Gastroesophageal sphincter (tissue), 4 donors: ENCODE results near the gene HSD17B11. TPM values are rescaled to one million over a fixed set of nuclear protein-coding genes. Genes with fewer than 3 reads are reported as not detected.

Experiments used
- ATAC-seq: fragments of 150-250 bp; one replicate; pipeline ENCODE4 v1.9.1; 2016; ENCODE audit warnings: mild to moderate bottlenecking, moderate library complexity
- H3K27ac ChIP-seq, 4 donors: fragments of 200-600 bp; sonication (generic) in 3 of 4; 1 replicate in 3 of 4; 2 replicates in 1 of 4; pipeline ENCODE4 v1.5.1; 2016 to 2019
- H3K27me3 ChIP-seq: fragments of 200-600 bp; sonication (generic); one replicate; pipeline ENCODE4 v1.5.1; 2019
- H3K36me3 ChIP-seq, 2 donors: fragments of 200-600 bp; sonication (generic); one replicate each; pipeline ENCODE4 v1.5.1; 2019; ENCODE audit warnings: control low read depth in 1 of 2
- H3K4me1 ChIP-seq, 3 donors: fragments of 200-600 bp; sonication (generic); 1 replicate in 2 of 3; 2 replicates in 1 of 3; pipeline ENCODE4 v1.5.1; 2016 to 2019; ENCODE audit warnings: control low read depth in 2 of 3
- H3K4me3 ChIP-seq, 2 donors: fragments of 200-600 bp; sonication (generic); one replicate each; pipeline ENCODE4 v1.5.1; 2019; ENCODE audit warnings: mild to moderate bottlenecking in 1 of 2, moderate library complexity in 1 of 2
- H3K9me3 ChIP-seq, 3 donors: fragments of 200-600 bp; sonication (generic); one replicate each; pipeline ENCODE4 v1.5.1; 2017 to 2019; ENCODE audit warnings: control low read depth in 2 of 3
- CTCF ChIP-seq, 4 experiments: fragments of 200-600 bp in 2 of 4; fragments of 450-650 bp in 2 of 4; sonication (generic) in 1 of 4; IDR thresholded peaks; one replicate each; pipeline ENCODE4 v1.5.1; 2017 to 2019; ENCODE audit warnings: antibody characterized with exemption in 4 of 4, mild to moderate bottlenecking in 2 of 4, moderate library complexity in 2 of 4
- EP300 ChIP-seq: sonication (generic); formaldehyde crosslinking; IDR thresholded peaks from one replicate; pipeline ENCODE4 v1.6.1; 2017; ENCODE audit warnings: antibody characterized with exemption, mild to moderate bottlenecking
- POLR2A ChIP-seq, 2 donors: fragments of 450-650 bp; IDR thresholded peaks; one replicate each; pipeline ENCODE4 v1.6.1; 2017; ENCODE audit warnings: antibody characterized with exemption in 2 of 2, mild to moderate bottlenecking in 2 of 2, moderate library complexity in 1 of 2
- POLR2AphosphoS5 ChIP-seq: sonication (generic); formaldehyde crosslinking; IDR thresholded peaks from one replicate; pipeline ENCODE4 v1.6.1; 2017; ENCODE audit warnings: antibody characterized with exemption
- WGBS, 2 donors: methylation state at CpG; one replicate each; pipeline ENCODE4 v1.1.5; 2018; ENCODE audit warnings: low coverage in 1 of 2; 5-methylcytosine and 5-hydroxymethylcytosine counted together
- total RNA-seq, 4 donors: library from RNA; depleted of rRNA; stranded (reverse); fragments of >200 nt; gene quantifications; one replicate each; pipeline ENCODE4 v1.1.0, GENCODE V29; 2016

The HSD17B11 gene
- total RNA-seq, 4 donors from 2014 or later, result 32.7 to 98.0 (median 65.4) TPM

- 92 to 100% methylated on average over 2 to 3 of the region's 3 CpGs for WGBS, 2 donors
- no peaks in the 10 kb centered on the region for H3K27me3 ChIP-seq
Observed at GRCh38 chr4:87311684-87312083, 79.3 kb downstream of the HSD17B11 start.

GRCh38 chr4:87310691-87311335, 80.2 kb downstream of the HSD17B11 start:
- H3K27me3 ChIP-seq, result no peaks in the 10 kb centered on the region
- WGBS, 2 donors, result 85% methylated on average over 4 of the region's 4 CpGs; no CpG with 5 or more reads in 1 of the 2 donors
- no peaks in the 10 kb centered on the region for H3K4me1 ChIP-seq
- no peak overlapping the region for H3K27ac ChIP-seq
- no peaks in the 10 kb centered on the region for H3K36me3 ChIP-seq
- no peak overlapping the region for H3K4me3 ChIP-seq
- no peaks in the 10 kb centered on the region for H3K9me3 ChIP-seq
- ATAC-seq, result no peak
- no peak for TF ChIP-seq EP300
- TF ChIP-seq CTCF (IDR thresholded peaks at IDR 0.05), result no peak
- no peak for TF ChIP-seq POLR2AphosphoS5
- TF ChIP-seq POLR2A (IDR thresholded peaks at IDR 0.05), result no peak

More at GRCh38 chr4:87311684-87312083, 79.3 kb downstream of the HSD17B11 start:
- H3K4me1 ChIP-seq, result no peaks in the 10 kb centered on the region
- no peak overlapping the region for H3K27ac ChIP-seq
- TF ChIP-seq EP300 (no peak), POLR2A (IDR thresholded peaks at IDR 0.05) (no peak), CTCF (IDR thresholded peaks at IDR 0.05) (no peak), POLR2AphosphoS5 (no peak)
- ATAC-seq, result no peak
- H3K36me3 ChIP-seq, result peaks cover 0 to 6% of the 10 kb centered on the region in 2 donors
- no peaks in the 10 kb centered on the region for H3K9me3 ChIP-seq
- H3K4me3 ChIP-seq, result no peak overlapping the region

GRCh38 chr4:87309625-87310024, 81.4 kb downstream of the HSD17B11 start:
- no peak for ATAC-seq
- no peaks in the 10 kb centered on the region for H3K9me3 ChIP-seq
- 80% methylated on average over 2 of the region's 2 CpGs; no CpG with 5 or more reads in 1 of the 2 donors for WGBS, 2 donors
- H3K4me3 ChIP-seq, result no peak overlapping the region
- no peaks in the 10 kb centered on the region for H3K27me3 ChIP-seq
- H3K27ac ChIP-seq, result no peak overlapping the region
- no peaks in the 10 kb centered on the region for H3K4me1 ChIP-seq
- no peak for TF ChIP-seq POLR2A (IDR thresholded peaks at IDR 0.05)
- no peak for TF ChIP-seq POLR2AphosphoS5
- TF ChIP-seq EP300, result no peak
- no peak for TF ChIP-seq CTCF (IDR thresholded peaks at IDR 0.05)
- H3K36me3 ChIP-seq, result no peaks in the 10 kb centered on the region

- WGBS, 2 donors, result 94 to 100% methylated on average over 1 of the region's 1 CpG
- Histone ChIP-seq H3K36me3 (no peaks in the 10 kb centered on the region), H3K9me3 (no peaks in the 10 kb centered on the region), H3K27ac (no peak overlapping the region), H3K4me1 (no peaks in the 10 kb centered on the region), H3K27me3 (no peaks in the 10 kb centered on the region), H3K4me3 (no peak overlapping the region)
- ATAC-seq, result no peak
- TF ChIP-seq POLR2A (IDR thresholded peaks at IDR 0.05) (no peak), EP300 (no peak), CTCF (IDR thresholded peaks at IDR 0.05) (no peak), POLR2AphosphoS5 (no peak)
Observed at GRCh38 chr4:87306056-87306455, 84.9 kb downstream of the HSD17B11 start.

- H3K4me1 ChIP-seq, result no peaks in the 10 kb centered on the region
- H3K27me3 ChIP-seq, result no peaks in the 10 kb centered on the region
- 77 to 90% methylated on average over 7 of the region's 7 CpGs for WGBS, 2 donors
- no peak overlapping the region for H3K27ac ChIP-seq
- no peak for ATAC-seq
- no peaks in the 10 kb centered on the region for H3K9me3 ChIP-seq
- no peaks in the 10 kb centered on the region for H3K36me3 ChIP-seq
- H3K4me3 ChIP-seq, result no peak overlapping the region
- TF ChIP-seq EP300 (no peak), POLR2A (IDR thresholded peaks at IDR 0.05) (no peak), CTCF (IDR thresholded peaks at IDR 0.05) (no peak), POLR2AphosphoS5 (no peak)
Observed at GRCh38 chr4:87305562-87305961, 85.4 kb downstream of the HSD17B11 start.
